SKM-1 (cell line): ENCODE data around the gene TOX2.

ENCODE experiments used
- DNase-seq: peaks from one replicate; lab custom pipeline; 2025; ENCODE audit not compliant: unreplicated experiment; lab: John Stamatoyannopoulos, UW

TOX2 gene

GRCh38 chr20:43938932-43939761 is 24.5 kb downstream of the TOX2 start:
- peak; percentile 95 for DNase-seq

- no peak for DNase-seq
Observed at GRCh38 chr20:43939762-43940121, 25.1 kb downstream of the TOX2 start.

- no peak for DNase-seq
Observed at GRCh38 chr20:43940518-43941225, 26.0 kb downstream of the TOX2 start.

GRCh38 chr20:43941476-43942200 is 27.0 kb downstream of the TOX2 start:
- DNase-seq = peak; percentile 84

GRCh38 chr20:43942201-43942590 is 27.5 kb downstream of the TOX2 start:
- no peak for DNase-seq

GRCh38 chr20:43942667-43943285 is 28.1 kb downstream of the TOX2 start:
- peak; percentile 78 for DNase-seq

GRCh38 chr20:43943725-43944124 is 29.1 kb downstream of the TOX2 start:
- DNase-seq = no peak

- no peak for DNase-seq
Observed at GRCh38 chr20:43944653-43945235, 30.1 kb downstream of the TOX2 start.

- DNase-seq = no peak
Observed at GRCh38 chr20:43945391-43946205, 30.9 kb downstream of the TOX2 start.

- DNase-seq = no peak
Observed at GRCh38 chr20:43946206-43946491, 31.5 kb downstream of the TOX2 start.

GRCh38 chr20:43946659-43947315 is 32.1 kb downstream of the TOX2 start:
- no peak for DNase-seq

GRCh38 chr20:43947316-43947710 is 32.7 kb downstream of the TOX2 start:
- DNase-seq = no peak

GRCh38 chr20:43948455-43948854 is 33.8 kb downstream of the TOX2 start:
- DNase-seq = no peak

- no peak for DNase-seq
Observed at GRCh38 chr20:43949248-43949647, 34.6 kb downstream of the TOX2 start.

GRCh38 chr20:43949741-43950618 is 35.3 kb downstream of the TOX2 start:
- DNase-seq = peak; percentile 96

GRCh38 chr20:43953919-43954592 is 39.4 kb downstream of the TOX2 start:
- DNase-seq = no peak

- DNase-seq = no peak
Observed at GRCh38 chr20:43954704-43955061, 40.0 kb downstream of the TOX2 start.

- no peak for DNase-seq
Observed at GRCh38 chr20:43955062-43955749, 40.6 kb downstream of the TOX2 start.
